Keratinocyte (primary cell): ENCODE measurements around the gene RALGPS1.

ENCODE experiments used
- EZH2 ChIP-seq: IDR thresholded peaks from one replicate; pipeline ENCODE4 v1.6.1; 2012; ENCODE audit warnings: inconsistent platforms, mild to moderate bottlenecking, low read length, moderate library complexity
- TF ChIP-seq, protein P1 (sequence below), 3 experiments: IDR thresholded peaks in 1 of 3; conservative IDR thresholded peaks in 1 of 3; optimal IDR thresholded peaks in 1 of 3; 2 replicates in 2 of 3; 3 replicates in 1 of 3; pipeline versions ENCODE3 to v1.5.1; 2011; ENCODE audit warnings: low read length in 3 of 3, mild to moderate bottlenecking in 3 of 3, moderate library complexity in 2 of 3, control low read depth in 1 of 3, inconsistent platforms in 1 of 3; ENCODE audit not compliant: insufficient read depth in 2 of 3; ENCODE audit errors: extremely low read depth in 1 of 3

DNA sequence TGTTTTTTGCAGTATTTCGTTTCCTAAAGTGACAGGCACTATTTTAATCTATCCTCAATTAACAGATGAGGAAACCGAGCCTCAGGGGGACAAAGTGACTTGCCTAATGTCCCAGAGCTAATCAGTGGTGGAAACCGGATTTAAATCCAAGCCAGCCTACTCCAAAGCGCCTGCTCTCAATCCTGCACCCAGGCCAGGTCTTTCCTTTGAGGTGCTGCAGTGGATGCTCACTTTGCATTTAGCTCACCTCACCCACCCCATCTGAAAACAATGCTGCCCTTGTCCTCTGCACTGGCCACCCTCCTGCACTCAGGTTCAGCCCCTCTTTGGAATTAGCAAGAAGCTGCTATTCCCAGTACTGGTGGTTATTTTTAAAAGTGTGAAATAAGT lies 191.9 kb downstream of the RALGPS1 start:
- TF ChIP-seq EZH2: no peak
- TF ChIP-seq, protein P1, sequence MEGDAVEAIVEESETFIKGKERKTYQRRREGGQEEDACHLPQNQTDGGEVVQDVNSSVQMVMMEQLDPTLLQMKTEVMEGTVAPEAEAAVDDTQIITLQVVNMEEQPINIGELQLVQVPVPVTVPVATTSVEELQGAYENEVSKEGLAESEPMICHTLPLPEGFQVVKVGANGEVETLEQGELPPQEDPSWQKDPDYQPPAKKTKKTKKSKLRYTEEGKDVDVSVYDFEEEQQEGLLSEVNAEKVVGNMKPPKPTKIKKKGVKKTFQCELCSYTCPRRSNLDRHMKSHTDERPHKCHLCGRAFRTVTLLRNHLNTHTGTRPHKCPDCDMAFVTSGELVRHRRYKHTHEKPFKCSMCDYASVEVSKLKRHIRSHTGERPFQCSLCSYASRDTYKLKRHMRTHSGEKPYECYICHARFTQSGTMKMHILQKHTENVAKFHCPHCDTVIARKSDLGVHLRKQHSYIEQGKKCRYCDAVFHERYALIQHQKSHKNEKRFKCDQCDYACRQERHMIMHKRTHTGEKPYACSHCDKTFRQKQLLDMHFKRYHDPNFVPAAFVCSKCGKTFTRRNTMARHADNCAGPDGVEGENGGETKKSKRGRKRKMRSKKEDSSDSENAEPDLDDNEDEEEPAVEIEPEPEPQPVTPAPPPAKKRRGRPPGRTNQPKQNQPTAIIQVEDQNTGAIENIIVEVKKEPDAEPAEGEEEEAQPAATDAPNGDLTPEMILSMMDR (optimal IDR thresholded peaks at IDR 0.05 in 1 of 3, IDR thresholded peaks at IDR 0.05 in 1 of 3, conservative IDR thresholded peaks at IDR 0.05 in 1 of 3; ENCODE audit: extremely low read depth in 1 of 3, insufficient read depth in 2 of 3, low read length in 3 of 3): no peak
